K562 (cell line): ENCODE results near the gene LXN. TPM values are rescaled to one million over a fixed set of nuclear protein-coding genes. Genes with fewer than 3 reads are reported as not detected.

Experiments
- ATAC-seq: fragments of 200-7000 bp; cut with Tn5 transposase; 3 replicates; pipeline ENCODE4 v1.9.1; 2020; ENCODE audit warnings: moderate library complexity
- BruUV-seq: library from RNA; stranded (reverse); fragments of 400-500 nt; replicated peaks from 2 replicates; lab custom pipeline; 2021; lab: Mats Ljungman, UMichigan
- CTCF ChIA-PET: fragments of 300-600 bp; formaldehyde crosslinking; extraction: SDS; loops from one replicate; lab custom pipeline; 2021; ENCODE audit warnings: low intra/inter-chr PET ratio; lab: Yijun Ruan, JAX
- POLR2A ChIA-PET: fragments of 300-600, 350-650 bp; sonication (Branson Sonifier 250); formaldehyde crosslinking; extraction: SDS; loops from one replicate; lab custom pipeline; 2021; ENCODE audit warnings: antibody characterized with exemption, inconsistent platforms; lab: Yijun Ruan, JAX
- DNase-seq, 4 experiments: peaks; one replicate each; pipeline versions ENCODE4 v3.0.0 to v3.0.0-alpha.2; 2011 to 2018; ENCODE audit warnings: low spot score in 3 of 4, mixed read lengths in 3 of 4; ENCODE audit errors: extremely low read depth in 1 of 4
- FAIRE-seq: peaks from 2 replicates; lab custom pipeline; 2011; peaks lifted over from hg19 to GRCh38; lab: Jason Lieb, UNC
- H2AFZ ChIP-seq: 2 replicates; pipeline ENCODE4 v1.6.0; 2011; ENCODE audit warnings: low read depth, low read length, control low read depth, inconsistent platforms
- H3K27ac ChIP-seq: fragments of 200-600 bp; 3 replicates; pipeline ENCODE4 v1.8.0; 2011; ENCODE audit warnings: low read depth, mild to moderate bottlenecking, control low read depth, inconsistent platforms, low read length, moderate library complexity, mixed read lengths; ENCODE audit errors: extremely low read depth
- H3K27me3 ChIP-seq, 2 experiments: fragments of 300-600 bp in 1 of 2; 2 replicates in 1 of 2; 3 replicates in 1 of 2; pipeline versions ENCODE4 v1.6.0 to v1.8.0; 2011; ENCODE audit warnings: inconsistent platforms in 2 of 2, low read length in 2 of 2, mild to moderate bottlenecking in 1 of 2, mixed read lengths in 1 of 2, moderate library complexity in 1 of 2; ENCODE audit not compliant: control insufficient read depth in 2 of 2, insufficient read depth in 2 of 2
- H3K36me3 ChIP-seq: fragments of 300-600 bp; 3 replicates; pipeline ENCODE4 v1.8.0; 2011; ENCODE audit warnings: mild to moderate bottlenecking, low read length, inconsistent platforms; ENCODE audit not compliant: control insufficient read depth, insufficient read depth
- H3K4me1 ChIP-seq, 2 experiments: fragments of 200-600 bp in 1 of 2; replicated peaks in 1 of 2; 2 replicates in 1 of 2; 3 replicates in 1 of 2; pipeline versions ENCODE4 v1.5.1 to v1.8.0; 2011; ENCODE audit warnings: inconsistent platforms in 2 of 2, low read length in 2 of 2, mild to moderate bottlenecking in 1 of 2, mixed read lengths in 1 of 2, moderate library complexity in 1 of 2; ENCODE audit not compliant: control insufficient read depth in 2 of 2, insufficient read depth in 2 of 2
- H3K4me2 ChIP-seq: 2 replicates; pipeline ENCODE4 v1.6.1; 2011; ENCODE audit warnings: low read length, control low read depth, inconsistent platforms, mixed read lengths; ENCODE audit not compliant: insufficient read depth
- H3K4me3 ChIP-seq: fragments of 200-600 bp; sonication (generic), shearing (Covaris generic); 2 replicates; pipeline ENCODE4 v1.5.1; 2016; ENCODE audit warnings: control low read depth, inconsistent platforms
- H3K79me2 ChIP-seq: fragments of 200-600 bp; 3 replicates; pipeline ENCODE4 v1.8.0; 2011; ENCODE audit warnings: low read length, inconsistent platforms; ENCODE audit not compliant: control insufficient read depth, insufficient read depth
- H3K9ac ChIP-seq, 2 experiments: 2 replicates each; pipeline versions ENCODE4 v1.6.0 to v1.6.1; 2011; ENCODE audit warnings: low read depth in 2 of 2, low read length in 2 of 2, control low read depth in 1 of 2, inconsistent platforms in 1 of 2, mild to moderate bottlenecking in 1 of 2, mixed read lengths in 1 of 2; ENCODE audit not compliant: insufficient read depth in 1 of 2
- H3K9me1 ChIP-seq: one replicate; pipeline ENCODE4 v1.6.0; 2011; ENCODE audit warnings: inconsistent platforms, mild to moderate bottlenecking, low read length, moderate library complexity; ENCODE audit not compliant: control insufficient read depth, insufficient read depth
- H3K9me3 ChIP-seq: replicated peaks from 2 replicates; pipeline ENCODE4 v1.5.1; 2011; ENCODE audit warnings: low read depth, low read length, inconsistent platforms; ENCODE audit not compliant: control insufficient read depth, insufficient read depth
- H4K20me1 ChIP-seq: replicated peaks from 2 replicates; pipeline ENCODE4 v1.6.1; 2011; ENCODE audit warnings: low read length, inconsistent platforms, mixed read lengths; ENCODE audit not compliant: control insufficient read depth, insufficient read depth
- ASH1L ChIP-seq: fragments of 450-650 bp; IDR thresholded peaks from 2 replicates; pipeline ENCODE4 v1.6.1; 2018; ENCODE audit warnings: borderline replicate concordance, mild to moderate bottlenecking, low read depth; ENCODE audit not compliant: partially characterized antibody
- BRF1 ChIP-seq: IDR thresholded peaks from 3 replicates; pipeline ENCODE4 v1.6.1; 2011; ENCODE audit warnings: borderline replicate concordance, mild to moderate bottlenecking; ENCODE audit not compliant: insufficient read length; ENCODE audit errors: extremely low read depth
- GABPA ChIP-seq: fragments of 200-800 bp; sonication (Bioruptor generic); conservative IDR thresholded peaks from 2 replicates; pipeline ENCODE4 v1.6.1; 2016; ENCODE audit warnings: low read depth, missing genetic modification characterization, missing compliant biosample characterization
- MAFG ChIP-seq: fragments of 450-650 bp; conservative IDR thresholded peaks from 2 replicates; pipeline ENCODE4 v1.6.1; 2016; ENCODE audit warnings: missing genetic modification characterization, missing compliant biosample characterization
- PTBP1 ChIP-seq: fragments of 200-400 bp; formaldehyde crosslinking; IDR thresholded peaks from 2 replicates; pipeline ENCODE4 v1.6.1; 2017; ENCODE audit warnings: low read depth, low read length
- SMC3 ChIP-seq: conservative IDR thresholded peaks from 2 replicates; pipeline ENCODE4 v1.6.1; 2011; ENCODE audit warnings: low read depth, low read length, improper control_type of control experiment; ENCODE audit not compliant: insufficient read depth
- SPI1 ChIP-seq: IDR thresholded peaks from 2 replicates; pipeline ENCODE4 v1.6.1; 2011; ENCODE audit warnings: low read depth, low read length, control low read depth, borderline replicate concordance
- TRIM24 ChIP-seq, 2 experiments: fragments of 450-650 bp; IDR thresholded peaks; 2 replicates each; pipeline ENCODE4 v1.6.1; 2016
- XRCC3 ChIP-seq: fragments of 450-650 bp; IDR thresholded peaks from 2 replicates; pipeline ENCODE4 v1.6.1; 2017; ENCODE audit warnings: mild to moderate bottlenecking, moderate library complexity
- ZC3H4 ChIP-seq: sonication (generic); formaldehyde crosslinking; IDR thresholded peaks from 2 replicates; pipeline ENCODE4 v1.9.0; 2021; ENCODE audit warnings: missing genetic modification reagents, borderline replicate concordance
- ZNF197 ChIP-seq: fragments of 200-800 bp; sonication (Bioruptor generic); IDR thresholded peaks from 2 replicates; pipeline ENCODE4 v1.6.1; 2016; ENCODE audit warnings: low read depth, missing genetic modification characterization, missing compliant biosample characterization
- ZNF224 ChIP-seq: sonication (generic); formaldehyde crosslinking; IDR thresholded peaks from 2 replicates; pipeline ENCODE4 v1.8.0; 2022; ENCODE audit warnings: mild to moderate bottlenecking, missing genetic modification reagents
- ZNF239 ChIP-seq: fragments of 250-450 bp; sonication (Bioruptor Pico); IDR thresholded peaks from 2 replicates; pipeline ENCODE4 v1.4.0; 2020; ENCODE audit warnings: mild to moderate bottlenecking
- WGBS: fragments of 100-300 bp; shearing (Covaris generic); methylation state at CpG from one replicate; pipeline ENCODE4 v1.1.6; 2016; ENCODE audit warnings: low coverage, mixed read lengths; ENCODE audit not compliant: insufficient coverage; ENCODE audit errors: missing lambda C conversion rate; 5-methylcytosine and 5-hydroxymethylcytosine counted together
- in situ Hi-C: fragments of 300-500 bp; cut with MboI; formaldehyde crosslinking; loops from 4 replicates; pipeline ENCODE4 v1.15.0; 2018; ENCODE audit warnings: inconsistent platforms, mixed read lengths
- intact Hi-C: fragments of 100-400 bp; cut with micrococcal nuclease; formaldehyde crosslinking; loops from 2 replicates; pipeline ENCODE4 v1.14.2; 2022
- polyA plus RNA-seq, 8 experiments: library from polyadenylated mRNA; depleted of rRNA in 4 of 8; stranded (reverse) in 5 of 8; unstranded in 3 of 8; fragments of >200 nt; fragmentation: Nextera tagmentation in 2 of 8; fragmentation: Illumina TruSeq in 1 of 8; extraction: Ambion mirVana in 2 of 8; extraction: Trizol in 1 of 8; gene quantifications; 2 replicates each; pipeline versions ENCODE4 v1.2.1 to v1.2.3, GENCODE V29; 2011 to 2014; ENCODE audit warnings: inconsistent platforms in 1 of 8, missing spikeins in 1 of 8
- total RNA-seq, 7 experiments: library from RNA; depleted of rRNA in 6 of 7; stranded (reverse); fragments of >200 nt in 6 of 7; fragmentation: Illumina TruSeq in 2 of 7; extraction: Trizol in 2 of 7; gene quantifications; 2 replicates each; pipeline versions ENCODE4 v1.2.1 to v1.2.3, GENCODE V29; 2011 to 2021; ENCODE audit warnings: low replicate concordance in 1 of 7
- TF ChIP-seq, protein P1 (sequence below): sonication (generic); formaldehyde crosslinking; IDR thresholded peaks from 2 replicates; pipeline ENCODE4 v1.8.1; 2022; ENCODE audit warnings: missing genetic modification reagents
- TF ChIP-seq, protein P2 (sequence below): sonication (generic); formaldehyde crosslinking; IDR thresholded peaks from 2 replicates; pipeline ENCODE4 v1.8.0; 2023; ENCODE audit warnings: mild to moderate bottlenecking, missing genetic modification reagents
- TF ChIP-seq, protein P3 (sequence below): fragments of 450-650 bp; formaldehyde crosslinking; IDR thresholded peaks from 2 replicates; pipeline ENCODE4 v1.4.0; 2020; ENCODE audit warnings: mild to moderate bottlenecking, moderate library complexity

Gene LXN
- total and polyA plus RNA-seq, 9 of the 15 experiments (the other 6 are each of a cell fraction or from before 2014, with no cell fraction given): 0.08 to 0.13 TPM; not detected in 7

DNA sequence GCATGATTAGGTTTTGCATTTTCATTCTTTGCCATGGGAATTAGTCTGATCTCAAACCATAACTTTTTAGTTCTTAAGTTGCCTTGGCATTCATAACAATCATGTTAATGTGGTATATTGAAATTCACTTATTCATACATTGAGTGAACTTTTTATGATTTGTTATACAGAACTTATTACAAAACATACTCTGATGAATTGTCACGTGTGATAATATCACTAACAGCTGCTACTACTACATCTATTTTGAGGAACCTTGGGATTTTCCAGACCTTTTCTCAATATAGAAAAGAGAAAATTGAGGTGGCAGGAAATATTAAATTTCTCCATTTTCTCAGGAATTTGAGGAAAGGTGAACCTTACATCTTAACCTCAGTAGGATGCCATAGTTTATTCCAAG is 9.2 kb downstream of the LXN start:
- no TSS peak for BruUV-seq
- no peak overlapping the region for H3K27ac ChIP-seq
- H3K9ac ChIP-seq: no peak overlapping the region
- no peak overlapping the region for H3K4me2 ChIP-seq
- 94% methylated on average over 1 of the region's 1 CpG for WGBS
- H2AFZ ChIP-seq: no peak overlapping the region
- no peak for ATAC-seq
- 0 out of 3 replicates have a peak, but pooled peaks cover 2% of the 10 kb centered on the region for H3K79me2 ChIP-seq
- H3K36me3 ChIP-seq: peaks cover 98% of the 10 kb centered on the region
- H3K27me3 ChIP-seq: no peaks in the 10 kb centered on the region
- no peaks in the 10 kb centered on the region for H4K20me1 ChIP-seq
- no peak for TF ChIP-seq TRIM24 (IDR thresholded peaks at IDR 0.05)
- TF ChIP-seq, protein P1, sequence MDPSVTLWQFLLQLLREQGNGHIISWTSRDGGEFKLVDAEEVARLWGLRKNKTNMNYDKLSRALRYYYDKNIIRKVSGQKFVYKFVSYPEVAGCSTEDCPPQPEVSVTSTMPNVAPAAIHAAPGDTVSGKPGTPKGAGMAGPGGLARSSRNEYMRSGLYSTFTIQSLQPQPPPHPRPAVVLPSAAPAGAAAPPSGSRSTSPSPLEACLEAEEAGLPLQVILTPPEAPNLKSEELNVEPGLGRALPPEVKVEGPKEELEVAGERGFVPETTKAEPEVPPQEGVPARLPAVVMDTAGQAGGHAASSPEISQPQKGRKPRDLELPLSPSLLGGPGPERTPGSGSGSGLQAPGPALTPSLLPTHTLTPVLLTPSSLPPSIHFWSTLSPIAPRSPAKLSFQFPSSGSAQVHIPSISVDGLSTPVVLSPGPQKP (CRISPR knock-in tag): no peak
- TF ChIP-seq, protein P2, sequence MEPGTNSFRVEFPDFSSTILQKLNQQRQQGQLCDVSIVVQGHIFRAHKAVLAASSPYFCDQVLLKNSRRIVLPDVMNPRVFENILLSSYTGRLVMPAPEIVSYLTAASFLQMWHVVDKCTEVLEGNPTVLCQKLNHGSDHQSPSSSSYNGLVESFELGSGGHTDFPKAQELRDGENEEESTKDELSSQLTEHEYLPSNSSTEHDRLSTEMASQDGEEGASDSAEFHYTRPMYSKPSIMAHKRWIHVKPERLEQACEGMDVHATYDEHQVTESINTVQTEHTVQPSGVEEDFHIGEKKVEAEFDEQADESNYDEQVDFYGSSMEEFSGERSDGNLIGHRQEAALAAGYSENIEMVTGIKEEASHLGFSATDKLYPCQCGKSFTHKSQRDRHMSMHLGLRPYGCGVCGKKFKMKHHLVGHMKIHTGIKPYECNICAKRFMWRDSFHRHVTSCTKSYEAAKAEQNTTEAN (CRISPR knock-in tag): no peak
- no peak for TF ChIP-seq ZNF197 (CRISPR knock-in tag)
- no peak for TF ChIP-seq XRCC3
- TF ChIP-seq PTBP1: no peak
- no peak for TF ChIP-seq ZNF224 (CRISPR knock-in tag)
- TF ChIP-seq, protein P3, sequence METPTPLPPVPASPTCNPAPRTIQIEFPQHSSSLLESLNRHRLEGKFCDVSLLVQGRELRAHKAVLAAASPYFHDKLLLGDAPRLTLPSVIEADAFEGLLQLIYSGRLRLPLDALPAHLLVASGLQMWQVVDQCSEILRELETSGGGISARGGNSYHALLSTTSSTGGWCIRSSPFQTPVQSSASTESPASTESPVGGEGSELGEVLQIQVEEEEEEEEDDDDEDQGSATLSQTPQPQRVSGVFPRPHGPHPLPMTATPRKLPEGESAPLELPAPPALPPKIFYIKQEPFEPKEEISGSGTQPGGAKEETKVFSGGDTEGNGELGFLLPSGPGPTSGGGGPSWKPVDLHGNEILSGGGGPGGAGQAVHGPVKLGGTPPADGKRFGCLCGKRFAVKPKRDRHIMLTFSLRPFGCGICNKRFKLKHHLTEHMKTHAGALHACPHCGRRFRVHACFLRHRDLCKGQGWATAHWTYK (CRISPR knock-in tag): no peak
- TF ChIP-seq ZC3H4 (CRISPR knock-in tag): no peak
- no peak for TF ChIP-seq SMC3
- no peak for TF ChIP-seq GABPA (tag)
- no peak for TF ChIP-seq BRF1
- TF ChIP-seq ASH1L: no peak
- no peak for TF ChIP-seq ZNF239
- no peak for TF ChIP-seq MAFG (tag)
- TF ChIP-seq SPI1: no peak
- no peak for DNase-seq
- no peaks in the 10 kb centered on the region for H3K9me1 ChIP-seq
- intact Hi-C loops (no loop called here), in situ Hi-C loops (loop anchor here (5.0 kb wide), 1 partner anchor 129 kb away; no protein-coding TSS in a partner anchor)
- no peaks in the 10 kb centered on the region for H3K4me1 ChIP-seq
- ChIA-PET POLR2A (interaction anchor here (1.6 kb wide), 1 partner anchor 16 kb away, joined by 3 read pairs; no protein-coding TSS in a partner anchor), CTCF (no interaction called here)
- no peak for FAIRE-seq
- H3K4me3 ChIP-seq: no peak overlapping the region
- H3K9me3 ChIP-seq: no peaks in the 10 kb centered on the region
